Measurements from ENCODE around the gene PLCB3. TPM values are rescaled to one million over a fixed set of nuclear protein-coding genes. Genes with fewer than 3 reads are reported as not detected.
A peak's percentile ranks its signal among the peaks of the same experiment; 100 is the strongest.

Gene PLCB3
- total RNA-seq, 2 donors from 2014 or later, result 86.9 to 108 TPM

GRCh38 chr11:64249563-64250414 lies 1.5 kb upstream of the PLCB3 start:
- TF ChIP-seq CTCF (IDR thresholded peaks at IDR 0.05), result no peak
- intact Hi-C loops (cut with DNase I), result no loop called here

GRCh38 chr11:64250415-64251015 lies 815 bp upstream of the PLCB3 start:
- H3K27ac ChIP-seq, result no peak overlapping the region
- H3K36me3 ChIP-seq, result peaks cover 5% of the 10 kb centered on the region
- H3K9ac ChIP-seq (ENCODE audit: low read depth in 2 of 2, low read length in 2 of 2), result peak overlapping the region; percentile 69 to 71
- no peak for TF ChIP-seq CTCF (IDR thresholded peaks at IDR 0.05)
- intact Hi-C loops (cut with DNase I), result no loop called here
- no peaks in the 10 kb centered on the region for H3K27me3 ChIP-seq
- no peaks in the 10 kb centered on the region for H3K9me3 ChIP-seq
- peak overlapping the region; percentile 97 for H3K4me3 ChIP-seq
- DNase-seq, result no peak
- peaks cover 9% of the 10 kb centered on the region for H3K4me1 ChIP-seq

More at GRCh38 chr11:64249563-64250414, 1.5 kb upstream of the PLCB3 start:
- no peak overlapping the region for H3K9ac ChIP-seq (ENCODE audit: low read depth in 2 of 2, low read length in 2 of 2)
- H3K9me3 ChIP-seq, result no peaks in the 10 kb centered on the region
- H3K27ac ChIP-seq, result no peak overlapping the region
- peaks cover 9% of the 10 kb centered on the region for H3K4me1 ChIP-seq
- no peak overlapping the region for H3K4me3 ChIP-seq
- H3K27me3 ChIP-seq, result no peaks in the 10 kb centered on the region
- H3K36me3 ChIP-seq, result peaks cover 5% of the 10 kb centered on the region
- no peak for DNase-seq

- H3K36me3 ChIP-seq, result peaks cover 5% of the 10 kb centered on the region
- H3K9me3 ChIP-seq, result no peaks in the 10 kb centered on the region
- intact Hi-C loops (cut with DNase I), result no loop called here
- peaks cover 9% of the 10 kb centered on the region for H3K4me1 ChIP-seq
- peak overlapping the region; percentile 80 for H3K27ac ChIP-seq
- H3K4me3 ChIP-seq, result peak overlapping the region; percentile 97
- H3K9ac ChIP-seq (ENCODE audit: low read depth in 2 of 2, low read length in 2 of 2), result peak overlapping the region; percentile 89 to 91
- TF ChIP-seq CTCF (IDR thresholded peaks at IDR 0.05), result no peak
- DNase-seq, result no peak
- no peaks in the 10 kb centered on the region for H3K27me3 ChIP-seq
Observed at GRCh38 chr11:64251753-64252002, 348 bp downstream of the PLCB3 start.

GRCh38 chr11:64252003-64252872 lies 908 bp downstream of the PLCB3 start:
- intact Hi-C loops (cut with DNase I), result no loop called here
- Histone ChIP-seq H3K9ac (ENCODE audit: low read depth in 2 of 2, low read length in 2 of 2) (peak overlapping the region; percentile 89 to 91), H3K4me3 (peak overlapping the region; percentile 97), H3K27me3 (no peaks in the 10 kb centered on the region), H3K4me1 (peaks cover 9% of the 10 kb centered on the region), H3K27ac (peak overlapping the region; percentile 80), H3K36me3 (peaks cover 5% of the 10 kb centered on the region), H3K9me3 (no peaks in the 10 kb centered on the region)
- no peak for TF ChIP-seq CTCF (IDR thresholded peaks at IDR 0.05)
- peak; percentile 92 for DNase-seq

GRCh38 chr11:64253043-64253442 lies 1.7 kb downstream of the PLCB3 start:
- peak overlapping the region; percentile 80 for H3K27ac ChIP-seq
- no peak for TF ChIP-seq CTCF (IDR thresholded peaks at IDR 0.05)
- peaks cover 9% of the 10 kb centered on the region for H3K4me1 ChIP-seq
- peak overlapping the region; percentile 8 to 89 for H3K9ac ChIP-seq (ENCODE audit: low read depth in 2 of 2, low read length in 2 of 2)
- H3K9me3 ChIP-seq, result no peaks in the 10 kb centered on the region
- no peaks in the 10 kb centered on the region for H3K27me3 ChIP-seq
- intact Hi-C loops (cut with DNase I), result no loop called here
- H3K36me3 ChIP-seq, result peaks cover 5% of the 10 kb centered on the region
- peak overlapping the region; percentile 97 for H3K4me3 ChIP-seq
- DNase-seq, result no peak
